HepG2 (cell line): Measurements from ENCODE around the gene MEAK7. TPM values are rescaled to one million over a fixed set of nuclear protein-coding genes. Genes with fewer than 3 reads are reported as not detected.

Experiments used
- ATAC-seq: fragments of 200-7000 bp; cut with Tn5 transposase; 3 replicates; pipeline ENCODE4 v1.9.1; 2020; ENCODE audit warnings: mild to moderate bottlenecking, moderate library complexity
- BruUV-seq: library from RNA; stranded (reverse); fragments of 400-500 nt; replicated peaks from 2 replicates; lab custom pipeline; 2021; lab: Mats Ljungman, UMichigan
- CTCF ChIA-PET: fragments of 300-600 bp; formaldehyde crosslinking; extraction: SDS; loops from one replicate; lab custom pipeline; 2021; ENCODE audit warnings: low total read pairs, inconsistent platforms, low intra/inter-chr PET ratio; lab: Yijun Ruan, JAX
- POLR2A ChIA-PET: fragments of 350-600 bp; sonication (Branson Sonifier 250); formaldehyde crosslinking; loops from one replicate; lab custom pipeline; 2020; ENCODE audit warnings: antibody characterized with exemption, inconsistent platforms; lab: Yijun Ruan, JAX
- DNase-seq: peaks from one replicate; pipeline ENCODE4 v3.0.0-alpha.2; 2015; ENCODE audit warnings: low spot score
- FAIRE-seq: peaks from 3 replicates; lab custom pipeline; 2011; peaks lifted over from hg19 to GRCh38; lab: Jason Lieb, UNC
- H2AFZ ChIP-seq: one replicate; pipeline ENCODE4 v1.6.1; 2011; ENCODE audit warnings: low read length, inconsistent platforms
- H3K27ac ChIP-seq: fragments of 300-600 bp; 3 replicates; pipeline ENCODE4 v1.8.0; 2011; ENCODE audit warnings: mixed run types, mild to moderate bottlenecking, mixed read lengths, low read length, inconsistent platforms; ENCODE audit not compliant: insufficient read depth; ENCODE audit errors: extremely low read length
- H3K27me3 ChIP-seq, 2 experiments: fragments of 200-600 bp in 1 of 2; 2 replicates in 1 of 2; 3 replicates in 1 of 2; pipeline versions ENCODE4 v1.6.0 to v1.8.0; 2011; ENCODE audit warnings: low read length in 2 of 2, mild to moderate bottlenecking in 2 of 2, moderate library complexity in 2 of 2, inconsistent platforms in 1 of 2; ENCODE audit not compliant: insufficient read depth in 2 of 2, control insufficient read depth in 1 of 2
- H3K36me3 ChIP-seq, 2 experiments: fragments of 200-600 bp in 1 of 2; replicated peaks in 1 of 2; 2 replicates in 1 of 2; 3 replicates in 1 of 2; pipeline versions ENCODE4 v1.5.1 to v1.8.0; 2011; ENCODE audit warnings: low read length in 2 of 2, inconsistent platforms in 1 of 2; ENCODE audit not compliant: insufficient read depth in 2 of 2, control insufficient read depth in 1 of 2
- H3K4me1 ChIP-seq: 2 replicates; pipeline ENCODE4 v1.5.1; 2012; ENCODE audit warnings: low read length, inconsistent platforms; ENCODE audit not compliant: insufficient read depth
- H3K4me2 ChIP-seq: 2 replicates; pipeline ENCODE4 v1.6.0; 2011; ENCODE audit warnings: low read depth, low read length, inconsistent platforms
- H3K4me3 ChIP-seq, 3 experiments: fragments of 200-600 bp in 1 of 3; sonication (generic), shearing (Covaris generic) in 1 of 3; replicated peaks in 1 of 3; 2 replicates each; pipeline ENCODE4 v1.5.1; 2011 to 2016; ENCODE audit warnings: low read length in 3 of 3, inconsistent platforms in 2 of 3, low read depth in 2 of 3, mild to moderate bottlenecking in 2 of 3, control low read depth in 1 of 3, mixed read lengths in 1 of 3; ENCODE audit not compliant: insufficient read depth in 1 of 3
- H3K79me2 ChIP-seq: one replicate; pipeline ENCODE4 v1.6.1; 2011; ENCODE audit warnings: low read length, inconsistent platforms; ENCODE audit not compliant: insufficient read depth
- H3K9ac ChIP-seq: 2 replicates; pipeline ENCODE4 v1.6.0; 2011; ENCODE audit warnings: mild to moderate bottlenecking, low read depth, low read length, inconsistent platforms; ENCODE audit not compliant: insufficient read depth
- H3K9me3 ChIP-seq: 2 replicates; pipeline ENCODE4 v1.5.1; 2012; ENCODE audit warnings: mild to moderate bottlenecking, low read length
- H4K20me1 ChIP-seq: 2 replicates; pipeline ENCODE4 v1.6.0; 2011; ENCODE audit warnings: inconsistent platforms, mild to moderate bottlenecking, low read length, moderate library complexity; ENCODE audit not compliant: insufficient read depth
- ATF3 ChIP-seq: sonication (generic); formaldehyde crosslinking; IDR thresholded peaks from 2 replicates; pipeline ENCODE4 v1.4.0; 2020; ENCODE audit warnings: missing genetic modification reagents
- ATF5 ChIP-seq: sonication (generic); formaldehyde crosslinking; IDR thresholded peaks from 2 replicates; pipeline ENCODE4 v1.4.0; 2020; ENCODE audit warnings: mild to moderate bottlenecking, low read depth, missing genetic modification reagents
- ATF7 ChIP-seq, 2 experiments: fragments of 450-650 bp in 1 of 2; sonication (generic) in 1 of 2; formaldehyde crosslinking in 1 of 2; IDR thresholded peaks; 2 replicates each; pipeline versions ENCODE4 v1.4.0 to v1.6.1; 2016 to 2020; ENCODE audit warnings: antibody characterized with exemption in 1 of 2, mild to moderate bottlenecking in 1 of 2, missing genetic modification reagents in 1 of 2
- CHD4 ChIP-seq: fragments of 200-600 bp; sonication (generic); IDR thresholded peaks from 2 replicates; pipeline ENCODE4 v1.7.0; 2017; ENCODE audit warnings: mild to moderate bottlenecking, low read length, borderline replicate concordance
- EEA1 ChIP-seq: sonication (generic); formaldehyde crosslinking; IDR thresholded peaks from 2 replicates; pipeline ENCODE4 v1.5.1; 2020; ENCODE audit warnings: mild to moderate bottlenecking, missing genetic modification reagents, borderline replicate concordance
- GATAD1 ChIP-seq: IDR thresholded peaks from 2 replicates; pipeline ENCODE4 v1.6.1; 2016; ENCODE audit warnings: missing genetic modification reagents, missing compliant biosample characterization
- GMEB1 ChIP-seq: sonication (generic); formaldehyde crosslinking; IDR thresholded peaks from 2 replicates; pipeline ENCODE4 v1.5.1; 2020; ENCODE audit warnings: missing genetic modification reagents, mild to moderate bottlenecking, borderline replicate concordance
- HIVEP1 ChIP-seq: sonication (generic); formaldehyde crosslinking; IDR thresholded peaks from 2 replicates; pipeline ENCODE4 v1.4.0; 2020; ENCODE audit warnings: mild to moderate bottlenecking, missing genetic modification reagents
- KDM5A ChIP-seq: fragments of 200-600 bp; sonication (generic); IDR thresholded peaks from 2 replicates; pipeline ENCODE4 v1.7.0; 2018; ENCODE audit warnings: antibody characterized with exemption, mild to moderate bottlenecking, low read length, borderline replicate concordance
- NRL ChIP-seq: sonication (generic); formaldehyde crosslinking; IDR thresholded peaks from 2 replicates; pipeline ENCODE4 v1.5.0; 2020; ENCODE audit warnings: missing genetic modification reagents, mild to moderate bottlenecking, moderate library complexity, borderline replicate concordance
- RARG ChIP-seq: sonication (generic); formaldehyde crosslinking; IDR thresholded peaks from 2 replicates; pipeline ENCODE4 v1.4.0; 2020; ENCODE audit warnings: low read depth, mild to moderate bottlenecking, missing genetic modification reagents
- ZBTB2 ChIP-seq: sonication (generic); formaldehyde crosslinking; IDR thresholded peaks from 2 replicates; pipeline ENCODE4 v1.8.0; 2022; ENCODE audit warnings: low read depth, missing genetic modification reagents
- ZNF335 ChIP-seq: sonication (generic); formaldehyde crosslinking; IDR thresholded peaks from 2 replicates; pipeline ENCODE4 v1.4.0; 2020; ENCODE audit warnings: missing genetic modification reagents
- ZNF468 ChIP-seq: sonication (generic); formaldehyde crosslinking; IDR thresholded peaks from 2 replicates; pipeline ENCODE4 v1.8.0; 2022; ENCODE audit warnings: mild to moderate bottlenecking, moderate library complexity, missing genetic modification reagents
- ZNF484 ChIP-seq: sonication (generic); formaldehyde crosslinking; IDR thresholded peaks from 2 replicates; pipeline ENCODE4 v1.5.1; 2020; ENCODE audit warnings: mild to moderate bottlenecking, low read depth, missing genetic modification reagents, borderline replicate concordance
- ZNF782 ChIP-seq: sonication (generic); formaldehyde crosslinking; IDR thresholded peaks from 2 replicates; pipeline ENCODE4 v1.4.0; 2020; ENCODE audit warnings: missing genetic modification reagents, mild to moderate bottlenecking, borderline replicate concordance
- WGBS: methylation state at CpG from one replicate; pipeline ENCODE4 v1.1.6; 2017; ENCODE audit warnings: low lambda C conversion rate; 5-methylcytosine and 5-hydroxymethylcytosine counted together
- in situ Hi-C: cut with HindIII; loops from 2 replicates; pipeline ENCODE4 v1.10.0; 2017; ENCODE audit warnings: low pct_unique_long_range_greater_than_20kb; ENCODE audit not compliant: extremely low pct_ligation_motif_present
- intact Hi-C: fragments of 100-400 bp; cut with micrococcal nuclease; formaldehyde crosslinking; loops from one replicate; pipeline ENCODE4 v1.10.0; 2022; ENCODE audit not compliant: unreplicated experiment
- polyA plus RNA-seq, 8 experiments: library from polyadenylated mRNA; depleted of rRNA in 3 of 8; stranded (reverse) in 7 of 8; unstranded in 1 of 8; fragments of >200 nt; fragmentation: Illumina TruSeq in 4 of 8; extraction: Trizol in 4 of 8; gene quantifications; 2 replicates each; pipeline versions ENCODE4 v1.2.1 to v1.2.3, GENCODE V29; 2011 to 2016; ENCODE audit warnings: low read depth in 4 of 8, missing spikeins in 1 of 8, mixed read lengths in 1 of 8; ENCODE audit not compliant: insufficient read depth in 1 of 8
- total RNA-seq, 5 experiments: library from RNA; depleted of rRNA; stranded (reverse); fragments of >200 nt; fragmentation: Illumina TruSeq; extraction: Trizol; gene quantifications; 2 replicates each; pipeline ENCODE4 v1.2.3, GENCODE V29; 2016; ENCODE audit warnings: low read depth in 1 of 5

MEAK7 gene
- total and polyA plus RNA-seq, 2 of the 13 experiments (the other 11 are each of a cell fraction or from before 2014, with no cell fraction given) = 11.8 to 14.7 TPM

GRCh38 chr16:84463221-84463620 is 41.2 kb downstream of the MEAK7 start (continued):
- TF ChIP-seq GMEB1 (CRISPR knock-in tag) (no peak), EEA1 (no peak), ZBTB2 (CRISPR knock-in tag) (no peak), ZNF484 (CRISPR knock-in tag) (no peak), CHD4 (no peak), ATF7 (IDR thresholded peaks at IDR 0.05) (no peak), ATF7 (CRISPR knock-in tag; IDR thresholded peaks at IDR 0.05) (no peak)

- 87% methylated on average over 22 of the region's 24 CpGs for WGBS
- intact Hi-C loops (no loop called here), in situ Hi-C loops (no loop called here)
- H3K4me2 ChIP-seq = no peak overlapping the region
- FAIRE-seq = no peak
- DNase-seq = no peak
- no peaks in the 10 kb centered on the region for H3K4me1 ChIP-seq
- ATAC-seq = no peak
- no TSS peak for BruUV-seq
- H3K27ac ChIP-seq = no peak overlapping the region
- peaks cover 0 to 2% of the 10 kb centered on the region in 2 experiments; a peak in 1 of 5 replicates for H3K36me3 ChIP-seq
- H3K9me3 ChIP-seq = peaks cover 15% of the 10 kb centered on the region
- no peaks in the 10 kb centered on the region for H4K20me1 ChIP-seq
- no peaks in the 10 kb centered on the region for H3K27me3 ChIP-seq
- CTCF ChIA-PET = no interaction called here
- no peak overlapping the region for H3K9ac ChIP-seq
- no peaks in the 10 kb centered on the region for H3K79me2 ChIP-seq
- H2AFZ ChIP-seq = no peak overlapping the region
- POLR2A ChIA-PET = no interaction called here
- H3K4me3 ChIP-seq = no peak overlapping the region
- no peak for TF ChIP-seq NRL
- no peak for TF ChIP-seq HIVEP1
- no peak for TF ChIP-seq ZNF468 (CRISPR knock-in tag)
- TF ChIP-seq ZNF335 (CRISPR knock-in tag) = no peak
- TF ChIP-seq ATF5 (CRISPR knock-in tag) = no peak
- TF ChIP-seq ATF3 (CRISPR knock-in tag) = no peak
- no peak for TF ChIP-seq ATF7 (IDR thresholded peaks at IDR 0.05)
- no peak for TF ChIP-seq ATF7 (CRISPR knock-in tag; IDR thresholded peaks at IDR 0.05)
- no peak for TF ChIP-seq ZNF782 (CRISPR knock-in tag)
- no peak for TF ChIP-seq EEA1
- TF ChIP-seq GATAD1 = no peak
- TF ChIP-seq RARG (CRISPR knock-in tag) = no peak
- TF ChIP-seq KDM5A = no peak
These were observed 41.9 kb downstream of the MEAK7 start for GRCh38 chr16:84462296-84463210.
